ENCODE data around the gene RNF187.
"Not testable (repeated sequence)": the region's sequence is repeated elsewhere in the genome, so short reads cannot be mapped to it uniquely, and the experiment has no call there.

The RNF187 gene

GRCh38 chr1:228488818-228489674 is 1.9 kb downstream of the RNF187 start:
- no peak for DNase-seq

GRCh38 chr1:228490120-228491078 is 3.2 kb downstream of the RNF187 start:
- DNase-seq = peak; percentile 93

GRCh38 chr1:228493141-228494043 is 6.2 kb downstream of the RNF187 start:
- no peak for DNase-seq

- DNase-seq = no peak
These were observed 6.8 kb downstream of the RNF187 start for GRCh38 chr1:228494044-228494353.

GRCh38 chr1:228494391-228494790 is 7.2 kb downstream of the RNF187 start:
- no peak for DNase-seq

- no peak for DNase-seq
These were observed 8.0 kb downstream of the RNF187 start for GRCh38 chr1:228494970-228495853.

GRCh38 chr1:228496084-228496483 is 8.9 kb downstream of the RNF187 start:
- DNase-seq = no peak

GRCh38 chr1:228496494-228496893 is 9.3 kb downstream of the RNF187 start:
- no peak for DNase-seq

- no peak for DNase-seq
These were observed 10.0 kb downstream of the RNF187 start for GRCh38 chr1:228497206-228497605.

GRCh38 chr1:228497817-228498216 is 10.6 kb downstream of the RNF187 start:
- DNase-seq = no peak

- DNase-seq = peak; percentile 41
These were observed 13.1 kb downstream of the RNF187 start for GRCh38 chr1:228500143-228500734.

GRCh38 chr1:228500901-228501871 is 14.0 kb downstream of the RNF187 start:
- DNase-seq = peak; percentile 84

- DNase-seq = no peak
These were observed 15.3 kb downstream of the RNF187 start for GRCh38 chr1:228502522-228502921.

- DNase-seq = not testable (repeated sequence)
These were observed 18.8 kb downstream of the RNF187 start for GRCh38 chr1:228505944-228506343.

- DNase-seq = no peak
These were observed 20.9 kb downstream of the RNF187 start for GRCh38 chr1:228507961-228508652.

GRCh38 chr1:228508840-228509415 is 21.7 kb downstream of the RNF187 start:
- no peak for DNase-seq

- DNase-seq = no peak
These were observed 23.1 kb downstream of the RNF187 start for GRCh38 chr1:228510101-228510802.

GRCh38 chr1:228510803-228511413 is 23.7 kb downstream of the RNF187 start:
- DNase-seq = no peak

All from RPMI8226 (cell line).